ENCODE results near the gene GBE1. TPM values are rescaled to one million over a fixed set of nuclear protein-coding genes. Genes with fewer than 3 reads are reported as not detected.
A peak's percentile ranks its signal among the peaks of the same experiment; 100 is the strongest.

GBE1 gene
- total RNA-seq, 1 donor from 2014 or later, result 73.1 TPM

DNA sequence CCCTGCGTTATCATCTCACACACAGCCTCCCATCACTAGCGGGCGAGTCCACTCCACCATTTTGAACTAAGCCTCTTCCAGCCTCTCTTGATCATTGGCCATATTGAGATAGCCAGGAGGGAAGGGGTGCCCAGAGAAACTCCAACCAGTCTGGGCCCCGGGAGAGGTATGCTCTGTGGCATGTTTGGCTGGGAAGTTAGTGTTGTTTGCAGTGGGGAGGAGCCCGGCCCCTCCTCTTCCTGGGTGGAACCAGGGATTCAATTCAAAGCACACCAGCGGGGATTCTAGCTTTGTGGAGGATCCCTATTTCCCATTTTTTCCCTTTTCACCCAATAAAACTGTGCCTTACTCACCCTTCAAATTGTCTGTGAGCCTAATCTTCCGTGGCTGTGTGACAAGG lies 71.8 kb downstream of the GBE1 start:
- Histone ChIP-seq H3K9me3 (replicated peaks) (no peaks in the 10 kb centered on the region), H3K4me3 (no peak overlapping the region), H3K4me1 (peaks cover 17% of the 10 kb centered on the region), H3K27ac (replicated peaks) (no peak overlapping the region), H3K27me3 (ENCODE audit: low read depth) (no peaks in the 10 kb centered on the region), H3K36me3 (peaks cover 16% of the 10 kb centered on the region)
- no peak for DNase-seq
- intact Hi-C loops (cut with micrococcal nuclease), result no loop called here
- TF ChIP-seq, protein P1, sequence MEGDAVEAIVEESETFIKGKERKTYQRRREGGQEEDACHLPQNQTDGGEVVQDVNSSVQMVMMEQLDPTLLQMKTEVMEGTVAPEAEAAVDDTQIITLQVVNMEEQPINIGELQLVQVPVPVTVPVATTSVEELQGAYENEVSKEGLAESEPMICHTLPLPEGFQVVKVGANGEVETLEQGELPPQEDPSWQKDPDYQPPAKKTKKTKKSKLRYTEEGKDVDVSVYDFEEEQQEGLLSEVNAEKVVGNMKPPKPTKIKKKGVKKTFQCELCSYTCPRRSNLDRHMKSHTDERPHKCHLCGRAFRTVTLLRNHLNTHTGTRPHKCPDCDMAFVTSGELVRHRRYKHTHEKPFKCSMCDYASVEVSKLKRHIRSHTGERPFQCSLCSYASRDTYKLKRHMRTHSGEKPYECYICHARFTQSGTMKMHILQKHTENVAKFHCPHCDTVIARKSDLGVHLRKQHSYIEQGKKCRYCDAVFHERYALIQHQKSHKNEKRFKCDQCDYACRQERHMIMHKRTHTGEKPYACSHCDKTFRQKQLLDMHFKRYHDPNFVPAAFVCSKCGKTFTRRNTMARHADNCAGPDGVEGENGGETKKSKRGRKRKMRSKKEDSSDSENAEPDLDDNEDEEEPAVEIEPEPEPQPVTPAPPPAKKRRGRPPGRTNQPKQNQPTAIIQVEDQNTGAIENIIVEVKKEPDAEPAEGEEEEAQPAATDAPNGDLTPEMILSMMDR (IDR thresholded peaks at IDR 0.05; ENCODE audit: borderline replicate concordance), result no peak

- intact Hi-C loops (cut with micrococcal nuclease), result no loop called here
- Histone ChIP-seq H3K4me3 (no peak overlapping the region), H3K27ac (replicated peaks) (peak overlapping the region; percentile 63)
Observed at GRCh38 chr3:81684751-81685395, 76.6 kb downstream of the GBE1 start.

GRCh38 chr3:81676706-81677456 lies 84.6 kb downstream of the GBE1 start:
- H3K4me1 ChIP-seq, result peaks cover 11% of the 10 kb centered on the region
- peaks cover 11% of the 10 kb centered on the region for H3K36me3 ChIP-seq
- no peaks in the 10 kb centered on the region for H3K27me3 ChIP-seq (ENCODE audit: low read depth)
- no peak overlapping the region for H3K4me3 ChIP-seq
- intact Hi-C loops (cut with micrococcal nuclease), result loop anchor here (10.0 kb wide), 1 partner anchor 458 kb away; no protein-coding TSS in a partner anchor
- H3K27ac ChIP-seq (replicated peaks), result no peak overlapping the region
- TF ChIP-seq, protein P1 (IDR thresholded peaks at IDR 0.05; ENCODE audit: borderline replicate concordance), result no peak
- DNase-seq, result no peak
- no peaks in the 10 kb centered on the region for H3K9me3 ChIP-seq (replicated peaks)

More at GRCh38 chr3:81684751-81685395, 76.6 kb downstream of the GBE1 start:
- no peaks in the 10 kb centered on the region for H3K27me3 ChIP-seq (ENCODE audit: low read depth)
- TF ChIP-seq, protein P1 (IDR thresholded peaks at IDR 0.05; ENCODE audit: borderline replicate concordance), result no peak
- H3K36me3 ChIP-seq, result peaks cover 18% of the 10 kb centered on the region
- DNase-seq, result no peak
- peaks cover 15% of the 10 kb centered on the region for H3K4me1 ChIP-seq
- H3K9me3 ChIP-seq (replicated peaks), result no peaks in the 10 kb centered on the region

DNA sequence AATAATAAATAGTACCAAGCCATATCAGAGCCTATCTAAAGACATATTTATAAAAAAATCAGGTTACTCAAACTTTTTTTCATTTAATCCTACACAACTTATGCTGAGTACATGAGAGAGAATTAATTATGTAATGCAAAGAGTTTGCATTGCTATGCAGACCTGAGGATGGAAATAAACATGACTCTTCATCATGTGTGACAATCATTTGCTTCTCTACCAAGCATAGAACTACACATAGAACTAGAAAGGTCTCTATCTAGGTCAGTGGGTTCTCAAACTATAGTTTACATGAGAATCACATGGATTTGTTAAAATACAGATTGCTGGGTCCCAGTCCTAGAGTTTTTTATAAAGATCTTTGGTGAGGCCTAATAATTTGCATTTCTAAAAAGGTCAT lies 86.8 kb downstream of the GBE1 start:
- TF ChIP-seq, protein P1 (IDR thresholded peaks at IDR 0.05; ENCODE audit: borderline replicate concordance), result no peak
- DNase-seq, result no peak
- no peaks in the 10 kb centered on the region for H3K27me3 ChIP-seq (ENCODE audit: low read depth)
- intact Hi-C loops (cut with micrococcal nuclease), result loop anchor here (10.0 kb wide), 1 partner anchor 460 kb away; no protein-coding TSS in a partner anchor
- peaks cover 11% of the 10 kb centered on the region for H3K36me3 ChIP-seq
- H3K9me3 ChIP-seq (replicated peaks), result no peaks in the 10 kb centered on the region
- H3K4me1 ChIP-seq, result peaks cover 12% of the 10 kb centered on the region
- no peak overlapping the region for H3K27ac ChIP-seq (replicated peaks)
- no peak overlapping the region for H3K4me3 ChIP-seq

DNA sequence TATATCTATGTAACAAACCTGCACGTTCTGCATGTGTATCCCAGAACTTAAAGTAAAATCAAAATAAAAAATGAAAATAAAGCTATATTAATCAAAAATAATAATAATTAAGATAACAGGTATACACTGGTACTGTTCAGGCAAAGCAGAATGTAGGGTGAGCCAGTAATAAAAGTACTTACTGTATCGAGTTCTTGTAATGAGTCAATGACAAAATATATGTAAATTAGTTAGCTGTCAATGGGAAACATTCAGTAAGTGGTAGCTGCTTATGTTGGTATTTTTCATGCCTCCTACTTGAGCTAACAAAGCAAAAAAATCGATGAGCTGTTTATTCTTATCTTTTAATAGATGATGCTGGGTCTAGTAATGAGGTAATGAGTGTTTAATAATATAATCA lies 93.2 kb downstream of the GBE1 start:
- H3K36me3 ChIP-seq, result peaks cover 11% of the 10 kb centered on the region
- intact Hi-C loops (cut with micrococcal nuclease), result no loop called here

More for the DNA sequence above, 93.2 kb downstream of the GBE1 start:
- TF ChIP-seq, protein P1 (IDR thresholded peaks at IDR 0.05; ENCODE audit: borderline replicate concordance), result no peak
- Histone ChIP-seq H3K27me3 (ENCODE audit: low read depth) (no peaks in the 10 kb centered on the region), H3K4me3 (no peak overlapping the region), H3K9me3 (replicated peaks) (no peaks in the 10 kb centered on the region), H3K4me1 (peaks cover 46% of the 10 kb centered on the region), H3K27ac (replicated peaks) (no peak overlapping the region)
- no peak for DNase-seq
